GM12878 (cell line): Measurements from ENCODE around the gene LRRTM3. TPM values are rescaled to one million over a fixed set of nuclear protein-coding genes. Genes with fewer than 3 reads are reported as not detected.

ENCODE experiments used
- ATAC-seq: fragments of 200-7000 bp; cut with Tn5 transposase; 3 replicates; pipeline ENCODE4 v1.9.1; 2020; ENCODE audit warnings: mild to moderate bottlenecking, moderate library complexity
- BruUV-seq: library from RNA; stranded (reverse); fragments of 400-500 nt; replicated peaks from 2 replicates; lab custom pipeline; 2021; lab: Mats Ljungman, UMichigan
- CTCF ChIA-PET: fragments of 300-600 bp; sonication (Branson Sonifier 250); formaldehyde crosslinking; extraction: SDS; loops from one replicate; lab custom pipeline; 2021; ENCODE audit warnings: inconsistent platforms; lab: Yijun Ruan, JAX
- POLR2A ChIA-PET: fragments of 350-600 bp; formaldehyde crosslinking; extraction: SDS; loops from one replicate; lab custom pipeline; 2021; ENCODE audit warnings: inconsistent platforms; lab: Charles Lee
- RAD21 ChIA-PET: fragments of 300-600 bp; sonication (Branson Sonifier 250); formaldehyde crosslinking; loops from one replicate; lab custom pipeline; 2023; ENCODE audit warnings: antibody characterized with exemption; ENCODE audit not compliant: unreplicated experiment; lab: Charles Lee
- SMC1A ChIA-PET: fragments of 300-600 bp; sonication (Branson Sonifier 250); formaldehyde crosslinking; loops from one replicate; lab custom pipeline; 2023; ENCODE audit not compliant: unreplicated experiment, uncharacterized antibody; lab: Charles Lee
- DNase-seq: peaks from one replicate; pipeline ENCODE4 v3.0.0-alpha.2; 2011; ENCODE audit warnings: low read depth, low spot score
- FAIRE-seq: peaks from 3 replicates; lab custom pipeline; 2011; peaks lifted over from hg19 to GRCh38; lab: Jason Lieb, UNC
- H2AFZ ChIP-seq: 2 replicates; pipeline ENCODE4 v1.6.0; 2011; ENCODE audit warnings: low read depth, low read length, control low read depth; ENCODE audit not compliant: control insufficient read depth
- H3K27ac ChIP-seq: 2 replicates; pipeline ENCODE4 v1.5.1; 2011; ENCODE audit warnings: control low read depth; ENCODE audit not compliant: control insufficient read depth, insufficient read depth
- H3K27me3 ChIP-seq, 2 experiments: replicated peaks in 1 of 2; 2 replicates each; pipeline versions ENCODE4 v1.6.0 to v1.6.1; 2011; ENCODE audit warnings: low read length in 1 of 2; ENCODE audit not compliant: control insufficient read depth in 2 of 2, insufficient read depth in 2 of 2
- H3K36me3 ChIP-seq, 2 experiments: 2 replicates each; pipeline ENCODE4 v1.5.1; 2011; ENCODE audit warnings: low read length in 1 of 2; ENCODE audit not compliant: control insufficient read depth in 2 of 2, insufficient read depth in 2 of 2
- H3K4me1 ChIP-seq: 2 replicates; pipeline ENCODE4 v1.6.1; 2011; ENCODE audit warnings: mild to moderate bottlenecking, low read length, moderate library complexity, mixed read lengths; ENCODE audit not compliant: control insufficient read depth, insufficient read depth
- H3K4me2 ChIP-seq: 2 replicates; pipeline ENCODE4 v1.6.0; 2011; ENCODE audit warnings: control low read depth; ENCODE audit not compliant: control insufficient read depth, insufficient read depth
- H3K4me3 ChIP-seq: fragments of 200-600 bp; sonication (generic); 2 replicates; pipeline ENCODE4 v1.5.1; 2016
- H3K79me2 ChIP-seq: 2 replicates; pipeline ENCODE4 v1.6.0; 2011; ENCODE audit warnings: low read length; ENCODE audit not compliant: control insufficient read depth, insufficient read depth
- H3K9ac ChIP-seq: 2 replicates; pipeline ENCODE4 v1.8.0; 2011; ENCODE audit warnings: low read length, control low read depth, mixed read lengths; ENCODE audit not compliant: control insufficient read depth, insufficient read depth
- H3K9me3 ChIP-seq: replicated peaks from 3 replicates; pipeline ENCODE4 v1.5.1; 2011; ENCODE audit warnings: mild to moderate bottlenecking, low read length; ENCODE audit not compliant: control insufficient read depth, insufficient read depth
- H4K20me1 ChIP-seq: 2 replicates; pipeline ENCODE4 v1.6.0; 2011; ENCODE audit not compliant: control insufficient read depth, insufficient read depth
- BCLAF1 ChIP-seq: fragments of 450-650 bp; IDR thresholded peaks from 2 replicates; pipeline ENCODE4 v1.6.1; 2017; ENCODE audit warnings: antibody characterized with exemption, mild to moderate bottlenecking, moderate library complexity
- EP300 ChIP-seq, 2 experiments: fragments of 150-350 bp in 1 of 2; IDR thresholded peaks; 2 replicates each; pipeline ENCODE4 v1.6.1; 2011 to 2012; ENCODE audit warnings: low read depth in 2 of 2, low read length in 2 of 2, borderline replicate concordance in 1 of 2, improper control_type of control experiment in 1 of 2, inconsistent platforms in 1 of 2; ENCODE audit not compliant: control insufficient read depth in 1 of 2
- HDGF ChIP-seq: fragments of 450-650 bp; IDR thresholded peaks from 2 replicates; pipeline ENCODE4 v1.6.1; 2016; ENCODE audit warnings: antibody characterized with exemption
- IRF5 ChIP-seq: fragments of 450-650 bp; IDR thresholded peaks from 2 replicates; pipeline ENCODE4 v1.6.1; 2017; ENCODE audit warnings: borderline replicate concordance
- MTA2 ChIP-seq: fragments of 450-650 bp; IDR thresholded peaks from 2 replicates; pipeline ENCODE4 v1.6.1; 2016; ENCODE audit warnings: low read depth, mild to moderate bottlenecking, moderate library complexity
- PAX5 ChIP-seq: IDR thresholded peaks from 2 replicates; pipeline ENCODE4 v1.6.1; 2011; ENCODE audit warnings: low read depth, low read length, borderline replicate concordance
- PBX3 ChIP-seq: IDR thresholded peaks from 2 replicates; pipeline ENCODE4 v1.6.1; 2011; ENCODE audit warnings: mild to moderate bottlenecking, low read depth, low read length, moderate library complexity; ENCODE audit not compliant: insufficient replicate concordance
- STAT3 ChIP-seq: IDR thresholded peaks from 2 replicates; pipeline ENCODE4 v1.6.1; 2011; ENCODE audit warnings: low read depth, low read length, improper control_type of control experiment
- TBL1XR1 ChIP-seq: IDR thresholded peaks from 2 replicates; pipeline ENCODE4 v1.6.1; 2012; ENCODE audit warnings: low read depth, low read length, improper control_type of control experiment
- ZBTB11 ChIP-seq: fragments of 450-650 bp; formaldehyde crosslinking; IDR thresholded peaks from 2 replicates; pipeline ENCODE4 v1.5.0; 2022; ENCODE audit warnings: mild to moderate bottlenecking, missing genetic modification characterization
- ZBTB33 ChIP-seq: fragments of 450-650 bp; IDR thresholded peaks from 2 replicates; pipeline ENCODE4 v1.6.1; 2017; ENCODE audit warnings: mild to moderate bottlenecking
- WGBS: methylation state at CpG from one replicate; pipeline ENCODE4 v1.1.6; 2016; ENCODE audit warnings: low lambda C conversion rate; ENCODE audit not compliant: insufficient replicate concordance, insufficient coverage; ENCODE audit errors: missing lambda C conversion rate; 5-methylcytosine and 5-hydroxymethylcytosine counted together
- in situ Hi-C: fragments of 300-500 bp; cut with MboI; formaldehyde crosslinking; loops from 9 replicates; pipeline ENCODE4 v1.14.3; 2018; ENCODE audit warnings: mixed read lengths
- intact Hi-C: fragments of 100-400 bp; cut with micrococcal nuclease; formaldehyde crosslinking; loops from one replicate; pipeline ENCODE4 v1.14.2; 2022; ENCODE audit not compliant: unreplicated experiment
- polyA plus RNA-seq, 11 experiments: library from polyadenylated mRNA; depleted of rRNA in 4 of 11; unstranded in 6 of 11; stranded (reverse) in 5 of 11; fragments of >200 nt; fragmentation: Nextera tagmentation in 4 of 11; fragmentation: Illumina TruSeq in 1 of 11; extraction: Ambion mirVana in 4 of 11; extraction: Trizol in 1 of 11; gene quantifications; 1 replicate in 1 of 11; 2 replicates in 10 of 11; pipeline versions ENCODE4 v1.2.1 to v1.2.3, GENCODE V29; 2011 to 2016; ENCODE audit warnings: inconsistent platforms in 2 of 11, missing spikeins in 2 of 11, low read depth in 1 of 11
- total RNA-seq, 4 experiments: library from RNA; depleted of rRNA in 3 of 4; stranded (reverse); fragments of >200 nt in 3 of 4; fragmentation: Illumina TruSeq in 1 of 4; extraction: Trizol in 1 of 4; gene quantifications; 2 replicates each; pipeline versions ENCODE4 v1.2.1 to v1.2.3, GENCODE V29; 2013 to 2021

LRRTM3 gene
- total and polyA plus RNA-seq, 10 of the 15 experiments (the other 5 are each of a cell fraction or from before 2014, with no cell fraction given): not detected

GRCh38 chr10:66880826-66881225, 45.0 kb upstream of the LRRTM3 start:
- BruUV-seq: no TSS peak
- FAIRE-seq (no peak), ATAC-seq (no peak), DNase-seq (no peak)
- H3K27me3 ChIP-seq: no peaks in the 10 kb centered on the region
- in situ Hi-C loops (no loop called here), intact Hi-C loops (no loop called here)
- H3K27ac ChIP-seq: no peak overlapping the region
- TF ChIP-seq ZBTB11 (CRISPR knock-in tag) (no peak), HDGF (no peak), TBL1XR1 (no peak), STAT3 (no peak), IRF5 (no peak), ZBTB33 (no peak), PBX3 (no peak), PAX5 (no peak), BCLAF1 (no peak), MTA2 (no peak), EP300 (IDR thresholded peaks at IDR 0.05; ENCODE audit: borderline replicate concordance in 1 of 2, control insufficient read depth in 1 of 2, low read depth in 2 of 2, low read length in 2 of 2) (no peak)
- H2AFZ ChIP-seq: no peak overlapping the region
- H3K4me1 ChIP-seq: no peaks in the 10 kb centered on the region
- no peak overlapping the region for H3K4me3 ChIP-seq
- H3K9ac ChIP-seq: no peak overlapping the region
- ChIA-PET CTCF (interaction anchor here (0.6 to 2.0 kb wide), 4 partner anchors 11 to 619 kb away, joined by 3 to 5 read pairs (median 4); no protein-coding TSS in a partner anchor), POLR2A (interaction anchor here (0.5 kb wide), 1 partner anchor 84 kb away, joined by 3 read pairs; no protein-coding TSS in a partner anchor), RAD21 (interaction anchor here (0.8 kb wide), 1 partner anchor 899 kb away, joined by 3 read pairs; no protein-coding TSS in a partner anchor), SMC1A (interaction anchor here (1.1 to 1.4 kb wide), 3 partner anchors 17 to 64 kb away, joined by 3 to 4 read pairs (median 3); no protein-coding TSS in a partner anchor)
- 13% methylated on average over 2 of the region's 2 CpGs for WGBS
- H3K9me3 ChIP-seq: no peaks in the 10 kb centered on the region
- H3K4me2 ChIP-seq: no peak overlapping the region
- no peaks in the 10 kb centered on the region for H3K79me2 ChIP-seq
- no peaks in the 10 kb centered on the region for H4K20me1 ChIP-seq
- no peaks in the 10 kb centered on the region for H3K36me3 ChIP-seq
